Dedifferentiated amniotic fluid mesenchymal stem cell (primary cell): ENCODE results near the gene SLC46A3.

ENCODE experiments used
- DNase-seq: peaks from one replicate; pipeline ENCODE4 v3.0.0-alpha.2; 2016; ENCODE audit errors: extremely low spot score

Gene SLC46A3

GRCh38 chr13:28730762-28731161 lies 12.0 kb upstream of the SLC46A3 start:
- no peak for DNase-seq

- DNase-seq: no peak
Observed at GRCh38 chr13:28729541-28729940, 10.8 kb upstream of the SLC46A3 start.

GRCh38 chr13:28728642-28729041 lies 9.9 kb upstream of the SLC46A3 start:
- DNase-seq: no peak

GRCh38 chr13:28725046-28725610 lies 6.4 kb upstream of the SLC46A3 start:
- DNase-seq: no peak

- no peak for DNase-seq
Observed at GRCh38 chr13:28723806-28724205, 5.0 kb upstream of the SLC46A3 start.

GRCh38 chr13:28719227-28720055 lies 671 bp upstream of the SLC46A3 start:
- DNase-seq: peak; percentile 39

- no peak for DNase-seq
Observed at GRCh38 chr13:28718196-28718542, 601 bp downstream of the SLC46A3 start.

GRCh38 chr13:28717170-28717569 lies 1.6 kb downstream of the SLC46A3 start:
- no peak for DNase-seq

GRCh38 chr13:28716511-28716910 lies 2.3 kb downstream of the SLC46A3 start:
- no peak for DNase-seq

GRCh38 chr13:28714651-28715050 lies 4.1 kb downstream of the SLC46A3 start:
- DNase-seq: no peak

- no peak for DNase-seq
Observed at GRCh38 chr13:28710161-28710560, 8.6 kb downstream of the SLC46A3 start.

GRCh38 chr13:28707629-28708427 lies 10.9 kb downstream of the SLC46A3 start:
- peak; percentile 81 for DNase-seq

GRCh38 chr13:28705461-28706083 lies 13.2 kb downstream of the SLC46A3 start:
- no peak for DNase-seq

- no peak for DNase-seq
Observed at GRCh38 chr13:28704919-28705318, 13.9 kb downstream of the SLC46A3 start.

- no peak for DNase-seq
Observed at GRCh38 chr13:28704282-28704681, 14.5 kb downstream of the SLC46A3 start.

GRCh38 chr13:28699246-28699645 lies 19.5 kb downstream of the SLC46A3 start:
- DNase-seq: no peak

GRCh38 chr13:28697441-28697840 lies 21.3 kb downstream of the SLC46A3 start:
- DNase-seq: no peak

- DNase-seq: peak; percentile 46
Observed at GRCh38 chr13:28693605-28694491, 24.9 kb downstream of the SLC46A3 start.

GRCh38 chr13:28685892-28686291 lies 32.9 kb downstream of the SLC46A3 start:
- DNase-seq: no peak

- DNase-seq: no peak
Observed at GRCh38 chr13:28685114-28685513, 33.7 kb downstream of the SLC46A3 start.

- no peak for DNase-seq
Observed at GRCh38 chr13:28684257-28684656, 34.5 kb downstream of the SLC46A3 start.
